Colonic mucosa (tissue), 4 donors: ENCODE measurements around the gene ZNF789. TPM values are rescaled to one million over a fixed set of nuclear protein-coding genes. Genes with fewer than 3 reads are reported as not detected.

Experiments used
- DNase-seq: peaks from one replicate; pipeline ENCODE4 v3.0.0-alpha.2; 2020
- H3K27ac ChIP-seq: fragments of 200-600 bp; one replicate; pipeline ENCODE4 v1.8.0; 2021
- H3K27me3 ChIP-seq: fragments of 200-600 bp; one replicate; pipeline ENCODE4 v1.8.0; 2021
- H3K36me3 ChIP-seq: fragments of 200-600 bp; one replicate; pipeline ENCODE4 v1.8.0; 2021
- H3K4me1 ChIP-seq: fragments of 200-600 bp; one replicate; pipeline ENCODE4 v1.8.0; 2021; ENCODE audit warnings: mild to moderate bottlenecking
- H3K4me3 ChIP-seq: fragments of 200-600 bp; one replicate; pipeline ENCODE4 v1.8.0; 2021
- H3K9ac ChIP-seq, 2 donors: one replicate each; pipeline ENCODE4 v1.7.0; 2013; ENCODE audit warnings: control low read depth in 2 of 2, low read depth in 2 of 2, low read length in 2 of 2
- H3K9me3 ChIP-seq: fragments of 200-600 bp; one replicate; pipeline ENCODE4 v1.8.0; 2021
- intact Hi-C: fragments of 100-400 bp; cut with DNase I; formaldehyde crosslinking; loops from one replicate; pipeline ENCODE4 v1.14.1; 2022
- total RNA-seq, 2 donors: library from RNA; stranded (reverse); fragmentation: NEBNext Ultra II Directional in 1 of 2; extraction: Animal tissue kit (Norgen Biotek cat#: 25700) in 1 of 2; gene quantifications; one replicate each; pipeline ENCODE4 v1.2.1, GENCODE V29; 2021
- TF ChIP-seq, protein P1 (sequence below): fragments of 200-600 bp; IDR thresholded peaks from one replicate; pipeline ENCODE4 v1.8.0; 2022; ENCODE audit warnings: antibody characterized with exemption, mild to moderate bottlenecking
- donor health status: healthy.
- donor health status: DM: no; HTN: no; CAD: no.
- donor health status: DM: no; HTN: no; CAD: no.

Gene ZNF789
- total RNA-seq, 2 donors from 2014 or later: 9.0 to 23.0 TPM

DNA sequence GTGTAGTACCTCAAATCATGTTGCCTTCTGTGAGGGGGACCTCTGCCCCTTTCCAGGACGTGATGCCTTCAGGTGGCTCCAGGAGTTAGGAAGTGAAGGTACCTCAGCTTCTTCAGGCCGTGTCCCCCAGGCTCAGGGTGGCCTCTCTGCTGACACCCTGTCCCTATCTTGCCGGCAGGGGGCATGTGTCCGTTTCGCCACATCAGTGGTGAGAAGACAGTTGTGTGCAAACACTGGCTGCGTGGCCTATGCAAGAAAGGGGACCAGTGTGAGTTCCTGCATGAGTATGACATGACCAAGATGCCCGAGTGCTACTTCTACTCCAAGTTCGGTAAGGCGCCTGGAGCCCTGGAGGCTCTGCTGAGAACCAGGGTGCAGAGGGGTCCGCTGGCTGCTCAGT lies 24.7 kb upstream of the ZNF789 start:
- Histone ChIP-seq H3K27me3 (no peaks in the 10 kb centered on the region), H3K4me3 (no peak overlapping the region), H3K4me1 (no peaks in the 10 kb centered on the region), H3K27ac (no peak overlapping the region), H3K9ac (no peak overlapping the region), H3K9me3 (no peaks in the 10 kb centered on the region), H3K36me3 (peaks cover 12% of the 10 kb centered on the region)
- intact Hi-C loops: no loop called here
- TF ChIP-seq, protein P1, sequence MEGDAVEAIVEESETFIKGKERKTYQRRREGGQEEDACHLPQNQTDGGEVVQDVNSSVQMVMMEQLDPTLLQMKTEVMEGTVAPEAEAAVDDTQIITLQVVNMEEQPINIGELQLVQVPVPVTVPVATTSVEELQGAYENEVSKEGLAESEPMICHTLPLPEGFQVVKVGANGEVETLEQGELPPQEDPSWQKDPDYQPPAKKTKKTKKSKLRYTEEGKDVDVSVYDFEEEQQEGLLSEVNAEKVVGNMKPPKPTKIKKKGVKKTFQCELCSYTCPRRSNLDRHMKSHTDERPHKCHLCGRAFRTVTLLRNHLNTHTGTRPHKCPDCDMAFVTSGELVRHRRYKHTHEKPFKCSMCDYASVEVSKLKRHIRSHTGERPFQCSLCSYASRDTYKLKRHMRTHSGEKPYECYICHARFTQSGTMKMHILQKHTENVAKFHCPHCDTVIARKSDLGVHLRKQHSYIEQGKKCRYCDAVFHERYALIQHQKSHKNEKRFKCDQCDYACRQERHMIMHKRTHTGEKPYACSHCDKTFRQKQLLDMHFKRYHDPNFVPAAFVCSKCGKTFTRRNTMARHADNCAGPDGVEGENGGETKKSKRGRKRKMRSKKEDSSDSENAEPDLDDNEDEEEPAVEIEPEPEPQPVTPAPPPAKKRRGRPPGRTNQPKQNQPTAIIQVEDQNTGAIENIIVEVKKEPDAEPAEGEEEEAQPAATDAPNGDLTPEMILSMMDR: no peak
- no peak for DNase-seq

DNA sequence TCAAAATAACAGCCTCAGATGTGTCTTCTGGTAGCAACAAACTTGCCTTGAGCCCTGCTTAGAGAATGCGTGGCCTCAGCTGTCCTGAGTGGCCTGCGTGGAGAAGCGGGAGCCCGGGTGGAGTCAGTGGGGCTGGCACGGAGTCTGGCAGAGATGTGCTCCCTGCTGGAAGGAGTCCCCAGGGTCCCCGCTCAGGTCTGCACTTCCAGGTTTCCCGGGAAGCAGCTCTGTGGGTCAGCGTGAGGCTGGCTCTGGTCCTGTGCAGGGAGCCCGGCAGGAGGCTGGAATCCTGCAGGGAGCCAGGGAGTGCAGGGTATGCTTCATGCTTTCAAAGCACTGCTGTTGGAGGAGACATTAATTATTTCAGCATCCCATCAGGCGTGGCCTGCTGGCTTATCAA lies 23.8 kb upstream of the ZNF789 start:
- Histone ChIP-seq H3K9ac (no peak overlapping the region), H3K27ac (no peak overlapping the region), H3K27me3 (no peaks in the 10 kb centered on the region), H3K4me1 (no peaks in the 10 kb centered on the region), H3K9me3 (no peaks in the 10 kb centered on the region), H3K36me3 (peaks cover 12% of the 10 kb centered on the region), H3K4me3 (no peak overlapping the region)
- TF ChIP-seq, protein P1: no peak
- DNase-seq: no peak
- intact Hi-C loops: no loop called here

DNA sequence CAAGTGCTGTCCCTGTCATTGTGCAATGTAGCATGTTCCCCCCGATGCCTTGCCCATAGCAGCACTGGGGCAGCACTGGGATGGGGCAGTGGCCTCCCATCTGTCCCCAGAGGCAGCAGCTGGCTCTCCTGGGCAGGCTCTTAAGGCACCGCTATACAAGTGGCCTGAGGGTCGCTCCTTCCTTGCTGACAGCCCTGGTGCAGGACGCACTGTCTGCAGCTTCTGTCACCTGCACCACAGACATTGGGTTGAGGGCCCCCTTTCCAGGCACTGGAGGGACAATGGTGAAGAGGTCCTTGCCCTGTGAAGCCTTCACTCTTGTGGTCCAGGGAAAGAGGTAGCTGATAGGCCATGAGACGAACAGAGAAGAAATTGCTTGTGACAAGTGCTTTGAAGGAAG lies 23.4 kb upstream of the ZNF789 start:
- no peak overlapping the region for H3K9ac ChIP-seq
- TF ChIP-seq, protein P1: no peak
- intact Hi-C loops: no loop called here
- H3K4me1 ChIP-seq: no peaks in the 10 kb centered on the region
- no peak overlapping the region for H3K4me3 ChIP-seq
- DNase-seq: no peak
- peaks cover 12% of the 10 kb centered on the region for H3K36me3 ChIP-seq
- H3K9me3 ChIP-seq: no peaks in the 10 kb centered on the region
- no peak overlapping the region for H3K27ac ChIP-seq
- no peaks in the 10 kb centered on the region for H3K27me3 ChIP-seq

DNA sequence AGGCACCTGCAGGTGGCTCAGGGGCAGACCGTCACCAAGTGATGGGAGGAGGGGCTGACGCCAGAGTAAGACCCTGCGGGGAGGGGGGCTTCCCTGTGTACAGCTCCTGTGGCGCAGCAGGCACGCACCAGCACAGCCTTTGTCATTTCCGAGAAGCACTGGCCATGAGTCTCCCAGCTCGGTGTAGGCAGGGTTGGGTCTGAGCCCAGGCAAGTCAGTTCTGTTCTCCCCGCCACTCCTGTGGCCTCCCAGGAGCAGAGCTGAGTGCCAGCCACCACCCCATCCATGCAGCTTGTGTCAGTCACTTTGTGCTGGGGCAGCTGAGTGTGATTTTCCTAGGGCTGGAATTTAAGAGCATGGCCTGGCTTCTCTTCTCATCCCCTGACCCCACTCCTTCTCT lies 20.8 kb upstream of the ZNF789 start:
- Histone ChIP-seq H3K4me3 (no peak overlapping the region), H3K9ac (no peak overlapping the region), H3K27me3 (no peaks in the 10 kb centered on the region), H3K27ac (no peak overlapping the region), H3K9me3 (no peaks in the 10 kb centered on the region), H3K36me3 (peaks cover 18% of the 10 kb centered on the region), H3K4me1 (no peaks in the 10 kb centered on the region)
- intact Hi-C loops: no loop called here
- DNase-seq: no peak
- TF ChIP-seq, protein P1: no peak

DNA sequence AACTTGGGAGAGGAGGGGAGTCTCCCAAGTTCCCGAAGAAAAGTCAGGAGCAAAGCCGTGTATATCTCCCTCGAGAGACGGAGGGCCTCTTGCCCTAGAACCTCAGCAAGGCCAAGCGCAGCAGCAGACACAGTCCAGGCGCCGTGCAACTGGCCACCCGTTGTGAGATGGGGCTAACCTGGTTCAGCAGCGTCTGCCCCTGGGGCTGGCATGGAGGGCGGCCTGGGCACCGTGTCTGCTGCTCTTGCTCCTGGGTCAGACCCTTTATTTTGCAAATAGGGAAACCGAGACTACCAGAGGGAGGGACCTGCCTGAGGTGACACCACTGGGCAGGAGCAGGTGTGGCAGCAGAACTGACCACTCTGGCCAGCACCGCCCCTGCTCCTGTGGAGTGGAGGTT lies 20.1 kb upstream of the ZNF789 start:
- no peak for DNase-seq
- no peak overlapping the region for H3K27ac ChIP-seq
- H3K4me1 ChIP-seq: no peaks in the 10 kb centered on the region
- no peaks in the 10 kb centered on the region for H3K27me3 ChIP-seq
- H3K36me3 ChIP-seq: peaks cover 18% of the 10 kb centered on the region
- TF ChIP-seq, protein P1: no peak
- no peak overlapping the region for H3K9ac ChIP-seq
- no peak overlapping the region for H3K4me3 ChIP-seq
- H3K9me3 ChIP-seq: no peaks in the 10 kb centered on the region
- intact Hi-C loops: no loop called here

DNA sequence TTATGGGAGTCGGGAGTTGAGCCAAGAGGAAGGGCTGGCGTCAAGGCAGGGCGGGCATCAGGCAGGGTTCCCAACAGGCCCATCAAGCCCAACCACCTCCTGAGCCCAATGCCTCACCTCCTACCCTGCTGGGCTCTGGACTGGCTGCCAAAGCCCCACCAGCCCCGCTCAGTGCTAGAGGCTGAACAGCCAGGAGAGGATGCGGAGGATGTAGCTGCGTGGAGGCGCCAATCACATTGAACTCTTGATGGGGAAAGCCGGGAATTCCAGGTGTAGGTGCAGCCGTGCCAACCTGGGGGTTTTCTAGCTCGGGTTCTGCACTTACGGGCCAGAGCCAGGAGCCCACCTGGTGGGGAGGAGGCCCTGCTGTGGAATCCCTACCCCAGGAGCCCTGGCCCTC lies 19.6 kb upstream of the ZNF789 start:
- no peaks in the 10 kb centered on the region for H3K27me3 ChIP-seq
- no peaks in the 10 kb centered on the region for H3K9me3 ChIP-seq
- no peak overlapping the region for H3K4me3 ChIP-seq
- H3K36me3 ChIP-seq: peaks cover 14% of the 10 kb centered on the region
- H3K4me1 ChIP-seq: no peaks in the 10 kb centered on the region
- no peak for DNase-seq
- H3K27ac ChIP-seq: no peak overlapping the region
- intact Hi-C loops: no loop called here
- TF ChIP-seq, protein P1: no peak
- no peak overlapping the region for H3K9ac ChIP-seq
